Mononuclear cell (primary cell): ENCODE data around the gene UQCC5. TPM values are rescaled to one million over a fixed set of nuclear protein-coding genes. Genes with fewer than 3 reads are reported as not detected.

Experiments
- H3K27me3 ChIP-seq: 2 replicates; pipeline ENCODE4 v1.6.0; 2011; ENCODE audit warnings: low read length, control low read depth; ENCODE audit not compliant: insufficient read depth
- H3K4me1 ChIP-seq: 2 replicates; pipeline ENCODE4 v1.5.1; 2011; ENCODE audit warnings: mild to moderate bottlenecking, low read length, control low read depth; ENCODE audit not compliant: insufficient read depth
- H3K4me3 ChIP-seq: 2 replicates; pipeline ENCODE4 v1.5.1; 2011; ENCODE audit warnings: mild to moderate bottlenecking, low read length, moderate library complexity
- H3K9me3 ChIP-seq: 2 replicates; pipeline ENCODE4 v1.5.1; 2011; ENCODE audit warnings: low read depth, mild to moderate bottlenecking, control low read depth, low read length
- total RNA-seq: library from RNA; depleted of rRNA; stranded (reverse); fragments of >200 nt; gene quantifications from one replicate; pipeline ENCODE4 v1.2.3, GENCODE V29; 2012

Gene UQCC5
- total RNA-seq, 1 donor, result 1.2 TPM

DNA sequence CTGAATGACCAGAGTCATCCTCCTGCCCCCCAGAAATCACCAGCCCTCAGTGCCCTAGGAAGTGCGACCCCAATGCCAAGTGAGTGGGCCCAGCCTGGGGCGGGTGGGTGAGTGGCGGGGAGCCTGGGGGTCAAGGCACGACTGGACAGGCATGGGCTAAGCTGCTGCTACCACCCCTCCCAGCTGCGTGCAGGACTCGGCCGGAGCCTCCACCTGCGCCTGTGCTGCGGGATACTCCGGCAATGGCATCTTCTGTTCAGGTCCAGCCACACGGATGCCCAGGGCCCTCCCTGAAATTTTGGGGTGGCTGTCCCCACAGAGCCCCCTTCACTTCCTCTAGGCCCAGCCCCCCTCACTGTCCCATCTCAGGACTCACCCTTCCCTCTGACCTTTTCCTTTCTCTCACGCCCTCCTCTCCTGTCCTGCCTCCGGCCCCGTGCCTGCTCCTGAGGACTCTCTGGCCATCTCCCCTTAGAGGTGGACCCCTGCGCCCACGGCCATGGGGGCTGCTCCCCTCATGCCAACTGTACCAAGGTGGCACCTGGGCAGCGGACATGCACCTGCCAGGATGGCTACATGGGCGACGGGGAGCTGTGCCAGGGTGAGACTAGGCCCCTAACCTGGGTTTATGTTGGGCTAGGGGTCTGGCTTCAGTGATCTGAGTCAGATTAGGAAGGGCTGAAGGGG lies 19.8 kb upstream of the UQCC5 start:
- Histone ChIP-seq H3K4me3 (no peak overlapping the region), H3K4me1 (no peaks in the 10 kb centered on the region), H3K9me3 (no peaks in the 10 kb centered on the region), H3K27me3 (no peaks in the 10 kb centered on the region)

DNA sequence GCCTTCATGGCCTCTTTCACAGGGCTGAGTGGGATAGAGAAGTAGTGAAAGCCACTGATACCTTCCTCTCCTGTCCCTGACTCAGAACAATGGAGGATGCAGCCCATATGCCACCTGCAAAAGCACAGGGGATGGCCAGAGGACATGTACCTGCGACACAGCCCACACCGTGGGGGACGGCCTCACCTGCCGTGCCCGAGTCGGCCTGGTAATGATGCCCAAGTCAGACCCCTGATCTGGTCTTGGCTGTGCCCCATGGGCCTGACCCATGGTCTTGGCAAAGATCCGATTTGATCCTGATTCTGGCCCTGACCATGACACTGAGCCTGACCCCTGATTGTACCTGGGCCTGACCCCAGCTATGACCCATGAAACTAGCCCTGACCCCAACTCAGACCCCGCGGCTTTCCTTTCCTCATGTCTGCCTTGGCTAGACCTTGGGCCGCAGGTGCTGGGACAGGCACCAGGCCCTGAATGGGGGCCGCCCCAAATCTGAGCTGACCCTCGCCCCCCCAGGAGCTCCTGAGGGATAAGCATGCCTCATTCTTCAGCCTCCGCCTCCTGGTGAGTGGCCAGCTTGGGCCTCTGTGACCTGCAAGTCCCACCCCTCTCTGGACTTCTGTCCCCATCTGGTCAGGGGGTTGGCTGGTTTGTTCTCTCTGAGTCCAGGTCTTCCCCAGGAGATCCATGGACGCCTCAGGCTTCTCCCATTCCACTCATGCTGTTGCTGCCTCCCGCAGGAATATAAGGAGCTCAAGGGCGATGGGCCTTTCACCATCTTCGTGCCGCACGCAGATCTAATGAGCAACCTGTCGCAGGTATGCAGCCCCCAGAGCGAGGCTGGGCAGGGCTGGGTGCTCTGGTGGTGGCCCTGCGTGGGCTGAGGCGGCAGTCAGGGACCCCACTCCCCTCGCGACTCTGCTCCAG lies 18.3 kb upstream of the UQCC5 start:
- Histone ChIP-seq H3K27me3 (no peaks in the 10 kb centered on the region), H3K4me1 (no peaks in the 10 kb centered on the region), H3K9me3 (no peaks in the 10 kb centered on the region), H3K4me3 (no peak overlapping the region)

DNA sequence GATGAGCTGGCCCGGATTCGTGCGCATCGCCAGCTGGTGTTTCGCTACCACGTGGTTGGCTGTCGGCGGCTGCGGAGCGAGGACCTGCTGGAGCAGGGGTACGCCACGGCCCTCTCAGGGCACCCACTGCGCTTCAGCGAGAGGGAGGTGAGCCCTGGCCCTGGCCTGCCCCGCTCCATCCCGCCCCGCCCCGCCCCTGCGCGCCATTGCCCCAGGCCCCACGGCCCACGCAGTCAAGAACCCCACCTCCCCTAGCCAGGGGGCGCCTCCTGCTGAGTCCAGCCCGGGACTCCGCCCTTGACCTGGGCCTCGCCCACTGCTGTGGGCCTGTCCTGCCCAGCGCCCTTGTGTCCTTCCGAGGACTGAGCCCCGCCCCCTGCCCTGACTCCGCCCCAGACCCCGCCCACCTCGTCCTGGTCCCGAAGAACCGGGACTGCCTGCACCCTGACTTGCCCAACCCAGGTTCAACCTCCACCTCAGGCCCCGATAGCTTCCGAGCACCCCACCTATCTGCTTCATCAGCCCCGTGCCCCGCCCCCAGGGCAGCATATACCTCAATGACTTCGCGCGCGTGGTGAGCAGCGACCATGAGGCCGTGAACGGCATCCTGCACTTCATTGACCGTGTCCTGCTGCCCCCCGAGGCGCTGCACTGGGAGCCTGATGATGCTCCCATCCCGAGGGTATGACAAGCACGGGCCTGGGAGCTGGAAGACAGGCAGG lies 17.5 kb upstream of the UQCC5 start:
- Histone ChIP-seq H3K27me3 (no peaks in the 10 kb centered on the region), H3K9me3 (no peaks in the 10 kb centered on the region), H3K4me3 (no peak overlapping the region), H3K4me1 (no peaks in the 10 kb centered on the region)

DNA sequence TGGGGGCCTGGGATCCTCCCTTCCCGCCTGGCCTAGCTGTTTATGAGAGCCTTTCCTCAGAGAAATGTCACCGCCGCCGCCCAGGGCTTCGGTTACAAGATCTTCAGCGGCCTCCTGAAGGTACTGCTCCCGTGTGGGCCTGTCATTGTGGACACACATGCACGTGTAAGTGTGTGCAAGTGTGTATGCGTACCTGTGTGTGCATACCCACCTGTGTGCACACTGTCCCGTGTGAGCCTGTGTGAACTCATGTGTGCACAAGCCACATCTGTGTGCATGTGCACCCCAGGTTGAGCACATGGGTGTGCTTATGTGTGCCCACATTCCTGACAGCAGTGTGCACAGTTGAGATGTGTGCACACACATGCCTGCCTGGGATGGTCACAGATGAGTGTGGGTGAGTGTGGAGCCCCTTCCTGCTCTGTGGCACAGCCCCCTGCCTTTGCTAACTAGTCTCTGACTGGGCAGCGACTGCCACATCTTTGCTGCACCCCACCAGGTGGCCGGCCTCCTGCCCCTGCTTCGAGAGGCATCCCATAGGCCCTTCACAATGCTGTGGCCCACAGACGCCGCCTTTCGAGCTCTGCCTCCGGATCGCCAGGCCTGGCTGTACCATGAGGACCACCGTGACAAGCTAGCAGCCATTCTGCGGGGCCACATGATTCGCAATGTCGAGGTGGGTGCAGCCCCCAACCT lies 16.8 kb upstream of the UQCC5 start:
- H3K4me1 ChIP-seq, result no peaks in the 10 kb centered on the region
- no peaks in the 10 kb centered on the region for H3K27me3 ChIP-seq
- no peaks in the 10 kb centered on the region for H3K9me3 ChIP-seq
- H3K4me3 ChIP-seq, result no peak overlapping the region

DNA sequence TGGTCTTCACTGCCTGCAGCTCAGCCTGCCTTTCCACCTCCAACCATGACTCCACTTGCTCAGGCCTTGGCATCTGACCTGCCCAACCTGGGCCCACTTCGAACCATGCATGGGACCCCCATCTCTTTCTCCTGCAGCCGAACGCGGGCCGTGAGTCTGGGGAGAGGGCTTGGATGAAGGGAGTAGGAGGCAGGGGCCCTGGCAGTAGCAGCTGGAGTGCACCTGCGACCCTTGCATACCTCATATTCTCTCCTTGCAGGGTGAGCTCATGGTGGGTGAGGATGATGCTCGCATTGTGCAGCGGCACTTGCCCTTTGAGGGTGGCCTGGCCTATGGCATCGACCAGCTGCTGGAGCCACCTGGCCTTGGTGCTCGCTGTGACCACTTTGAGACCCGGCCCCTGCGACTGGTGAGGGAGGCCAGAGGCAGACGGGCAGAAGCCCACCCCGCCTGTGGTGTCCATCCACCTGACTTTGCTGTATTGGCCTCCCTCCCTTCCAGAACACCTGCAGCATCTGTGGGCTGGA lies 16.2 kb upstream of the UQCC5 start:
- Histone ChIP-seq H3K4me1 (no peaks in the 10 kb centered on the region), H3K9me3 (no peaks in the 10 kb centered on the region), H3K27me3 (no peaks in the 10 kb centered on the region), H3K4me3 (no peak overlapping the region)

DNA sequence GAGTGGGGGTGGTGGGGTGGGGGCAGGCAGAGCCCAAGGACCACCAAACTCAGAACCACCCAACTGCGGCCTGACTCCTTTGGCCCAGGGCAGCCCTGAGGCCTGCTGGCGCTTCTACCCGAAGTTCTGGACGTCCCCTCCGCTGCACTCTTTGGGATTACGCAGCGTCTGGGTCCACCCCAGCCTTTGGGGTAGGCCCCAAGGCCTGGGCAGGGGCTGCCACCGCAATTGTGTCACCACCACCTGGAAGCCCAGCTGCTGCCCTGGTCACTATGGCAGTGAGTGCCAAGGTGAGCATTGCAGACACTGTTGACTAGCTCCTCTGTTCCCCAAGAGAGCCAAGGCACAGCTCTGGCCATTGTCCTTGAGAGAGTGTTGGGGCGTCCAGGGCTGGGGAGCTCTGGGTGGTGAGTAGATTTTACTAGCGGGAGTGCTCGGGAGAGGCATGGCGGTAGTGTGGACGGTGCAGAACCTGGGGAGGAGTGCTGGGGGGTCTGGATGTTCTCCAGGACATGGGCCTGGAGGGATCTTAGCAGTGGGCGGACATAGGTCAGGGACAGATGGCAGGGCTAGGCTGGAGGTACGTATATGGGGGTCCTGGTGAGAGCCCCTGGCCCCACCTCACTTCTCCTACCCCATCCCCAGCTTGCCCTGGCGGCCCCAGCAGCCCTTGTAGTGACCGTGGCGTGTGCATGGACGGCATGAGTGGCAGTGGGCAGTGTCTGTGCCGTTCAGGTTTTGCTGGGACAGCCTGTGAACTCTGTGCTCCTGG lies 15.5 kb upstream of the UQCC5 start:
- Histone ChIP-seq H3K9me3 (no peaks in the 10 kb centered on the region), H3K27me3 (no peaks in the 10 kb centered on the region), H3K4me3 (no peak overlapping the region), H3K4me1 (no peaks in the 10 kb centered on the region)

DNA sequence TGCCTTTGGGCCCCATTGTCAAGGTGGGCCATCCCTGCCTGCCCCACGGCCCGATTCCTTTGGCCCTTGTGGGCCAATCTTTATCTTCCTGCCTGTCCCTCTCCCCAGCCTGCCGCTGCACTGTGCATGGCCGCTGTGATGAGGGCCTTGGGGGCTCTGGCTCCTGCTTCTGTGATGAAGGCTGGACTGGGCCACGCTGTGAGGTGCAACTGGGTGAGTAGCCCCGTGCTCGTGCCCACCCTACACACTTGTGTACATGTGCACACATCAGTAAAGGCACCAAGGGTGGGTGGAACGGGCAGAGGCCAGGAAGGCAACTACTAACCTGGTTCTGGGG lies 14.9 kb upstream of the UQCC5 start:
- Histone ChIP-seq H3K4me3 (no peak overlapping the region), H3K9me3 (no peaks in the 10 kb centered on the region), H3K27me3 (no peaks in the 10 kb centered on the region), H3K4me1 (no peaks in the 10 kb centered on the region)

DNA sequence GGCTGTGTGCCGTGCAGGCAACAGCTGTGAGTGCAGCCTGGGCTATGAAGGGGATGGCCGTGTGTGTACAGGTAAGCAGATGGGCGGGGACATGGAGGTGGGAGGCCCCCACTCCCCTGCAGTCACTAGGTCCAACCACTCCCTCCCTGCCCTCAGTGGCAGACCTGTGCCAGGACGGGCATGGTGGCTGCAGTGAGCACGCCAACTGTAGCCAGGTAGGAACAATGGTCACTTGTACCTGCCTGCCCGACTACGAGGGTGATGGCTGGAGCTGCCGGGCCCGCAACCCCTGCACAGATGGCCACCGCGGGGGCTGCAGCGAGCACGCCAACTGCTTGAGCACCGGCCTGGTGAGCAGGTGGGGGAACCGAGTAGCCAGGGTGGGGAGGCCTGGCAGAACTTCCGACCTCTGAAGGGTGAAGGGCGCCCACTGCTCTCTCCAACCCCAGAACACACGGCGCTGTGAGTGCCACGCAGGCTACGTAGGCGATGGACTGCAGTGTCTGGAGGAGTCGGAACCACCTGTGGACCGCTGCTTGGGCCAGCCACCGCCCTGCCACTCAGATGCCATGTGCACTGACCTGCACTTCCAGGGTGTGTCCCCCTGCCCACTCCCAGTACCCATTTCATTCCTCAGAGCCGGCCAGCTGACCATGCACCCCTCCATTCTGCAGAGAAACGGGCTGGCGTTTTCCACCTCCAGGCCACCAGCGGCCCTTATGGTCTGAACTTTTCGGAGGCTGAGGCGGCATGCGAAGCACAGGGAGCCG lies 14.3 kb upstream of the UQCC5 start:
- H3K9me3 ChIP-seq, result no peaks in the 10 kb centered on the region
- no peaks in the 10 kb centered on the region for H3K27me3 ChIP-seq
- H3K4me1 ChIP-seq, result no peaks in the 10 kb centered on the region
- H3K4me3 ChIP-seq, result no peak overlapping the region

DNA sequence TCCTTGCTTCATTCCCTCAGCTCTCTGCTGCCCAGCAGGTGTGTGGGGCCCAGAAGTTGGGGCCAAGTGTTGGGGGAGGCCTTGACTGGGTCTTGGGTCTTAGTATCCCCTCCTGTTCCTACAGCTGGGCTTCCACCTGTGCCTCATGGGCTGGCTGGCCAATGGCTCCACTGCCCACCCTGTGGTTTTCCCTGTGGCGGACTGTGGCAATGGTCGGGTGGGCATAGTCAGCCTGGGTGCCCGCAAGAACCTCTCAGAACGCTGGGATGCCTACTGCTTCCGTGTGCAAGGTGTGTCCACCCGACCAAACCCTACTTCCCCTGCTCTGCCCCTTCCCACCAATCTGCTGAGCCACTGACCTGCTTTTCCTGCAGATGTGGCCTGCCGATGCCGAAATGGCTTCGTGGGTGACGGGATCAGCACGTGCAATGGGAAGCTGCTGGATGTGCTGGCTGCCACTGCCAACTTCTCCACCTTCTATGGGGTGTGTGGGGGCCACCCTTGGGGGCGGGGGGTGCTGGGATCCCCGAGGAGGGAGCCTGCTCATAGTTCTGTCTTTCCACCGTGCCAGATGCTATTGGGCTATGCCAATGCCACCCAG lies 13.7 kb upstream of the UQCC5 start:
- H3K27me3 ChIP-seq, result no peaks in the 10 kb centered on the region
- no peak overlapping the region for H3K4me3 ChIP-seq
- H3K4me1 ChIP-seq, result no peaks in the 10 kb centered on the region
- no peaks in the 10 kb centered on the region for H3K9me3 ChIP-seq

DNA sequence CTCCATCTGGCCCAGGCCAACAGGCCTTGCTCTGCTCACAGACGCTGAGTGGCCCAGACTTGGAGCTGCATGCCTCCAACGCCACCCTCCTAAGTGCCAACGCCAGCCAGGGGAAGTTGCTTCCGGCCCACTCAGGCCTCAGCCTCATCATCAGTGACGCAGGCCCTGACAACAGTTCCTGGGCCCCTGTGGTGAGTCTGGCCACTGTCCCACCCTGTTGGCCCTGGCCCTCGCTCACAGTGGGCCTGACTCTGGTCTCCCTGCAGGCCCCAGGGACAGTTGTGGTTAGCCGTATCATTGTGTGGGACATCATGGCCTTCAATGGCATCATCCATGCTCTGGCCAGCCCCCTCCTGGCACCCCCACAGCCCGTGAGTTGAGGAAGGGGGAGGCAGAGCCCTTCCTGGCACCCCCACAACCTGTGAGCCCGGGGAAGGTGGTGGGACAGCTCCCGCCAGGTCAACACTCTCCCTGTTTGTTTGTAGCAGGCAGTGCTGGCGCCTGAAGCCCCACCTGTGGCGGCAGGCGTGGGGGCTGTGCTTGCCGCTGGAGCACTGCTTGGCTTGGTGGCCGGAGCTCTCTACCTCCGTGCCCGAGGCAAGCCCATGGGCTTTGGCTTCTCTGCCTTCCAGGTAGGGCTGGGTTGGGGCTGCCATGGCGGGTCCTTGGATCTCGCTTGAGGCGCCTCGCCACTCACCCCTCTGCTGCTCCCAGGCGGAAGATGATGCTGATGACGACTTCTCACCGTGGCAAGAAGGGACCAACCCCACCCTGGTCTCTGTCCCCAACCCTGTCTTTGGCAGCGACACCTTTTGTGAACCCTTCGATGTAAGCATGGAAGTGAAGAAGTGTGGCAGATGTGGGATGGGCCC lies 12.8 kb upstream of the UQCC5 start:
- Histone ChIP-seq H3K4me3 (no peak overlapping the region), H3K4me1 (no peaks in the 10 kb centered on the region), H3K9me3 (no peaks in the 10 kb centered on the region), H3K27me3 (no peaks in the 10 kb centered on the region)

DNA sequence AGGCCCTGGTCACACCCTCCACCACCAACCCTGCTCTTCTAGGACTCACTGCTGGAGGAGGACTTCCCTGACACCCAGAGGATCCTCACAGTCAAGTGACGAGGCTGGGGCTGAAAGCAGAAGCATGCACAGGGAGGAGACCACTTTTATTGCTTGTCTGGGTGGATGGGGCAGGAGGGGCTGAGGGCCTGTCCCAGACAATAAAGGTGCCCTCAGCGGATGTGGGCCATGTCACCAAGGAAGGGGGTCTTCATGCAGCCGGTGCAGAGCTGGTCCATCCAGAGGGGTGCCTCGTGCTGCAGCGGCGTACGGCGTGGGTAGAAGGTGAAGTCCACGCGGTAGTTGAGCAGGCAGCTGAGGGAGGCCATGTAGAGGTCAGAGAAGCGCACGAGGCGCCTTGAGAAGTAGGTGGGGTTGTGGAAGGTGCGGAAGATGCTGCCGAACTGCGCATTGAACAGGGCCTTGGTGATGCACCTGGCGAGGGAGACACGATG lies 12.1 kb upstream of the UQCC5 start:
- H3K4me1 ChIP-seq, result no peaks in the 10 kb centered on the region
- H3K4me3 ChIP-seq, result no peak overlapping the region
- H3K27me3 ChIP-seq, result no peaks in the 10 kb centered on the region

More for the DNA sequence above, 12.1 kb upstream of the UQCC5 start:
- H3K9me3 ChIP-seq, result no peaks in the 10 kb centered on the region
